H1 (cell line): ENCODE results near the gene LCN10. TPM values are rescaled to one million over a fixed set of nuclear protein-coding genes. Genes with fewer than 3 reads are reported as not detected.
A peak's percentile ranks its signal among the peaks of the same experiment; 100 is the strongest.

ENCODE experiments used
- CTCF ChIA-PET: fragments of 300-600 bp; sonication (Branson Sonifier 250); formaldehyde crosslinking; loops from one replicate; lab custom pipeline; 2021; ENCODE audit not compliant: partially characterized antibody; lab: Charles Lee
- POLR2A ChIA-PET: fragments of 300-600 bp; sonication (Branson Sonifier 250); formaldehyde crosslinking; loops from one replicate; lab custom pipeline; 2021; ENCODE audit warnings: inconsistent platforms; ENCODE audit not compliant: partially characterized antibody; lab: Charles Lee
- DNase-seq, 2 experiments: peaks; one replicate each; pipeline versions ENCODE4 v3.0.0 to v3.0.0-alpha.2; 2010 to 2022; ENCODE audit warnings: low spot score in 2 of 2, low read depth in 1 of 2, mixed read lengths in 1 of 2
- FAIRE-seq: peaks from 2 replicates; lab custom pipeline; 2011; peaks lifted over from hg19 to GRCh38; lab: Jason Lieb, UNC
- H2AFZ ChIP-seq: 2 replicates; pipeline ENCODE4 v1.8.1; 2012; ENCODE audit warnings: low read length, inconsistent platforms
- H2AK5ac ChIP-seq: 2 replicates; pipeline ENCODE4 v1.6.1; 2013; ENCODE audit warnings: low read depth, low read length
- H2BK120ac ChIP-seq: replicated peaks from 2 replicates; pipeline ENCODE3; 2013; ENCODE audit warnings: low read depth, low read length, inconsistent platforms
- H2BK12ac ChIP-seq: 2 replicates; pipeline ENCODE4 v1.6.1; 2013; ENCODE audit warnings: low read depth, low read length
- H2BK15ac ChIP-seq: 2 replicates; pipeline ENCODE4 v1.6.1; 2013; ENCODE audit warnings: low read length
- H2BK20ac ChIP-seq: 2 replicates; pipeline ENCODE4 v1.6.1; 2013; ENCODE audit warnings: low read length
- H2BK5ac ChIP-seq: 2 replicates; pipeline ENCODE4 v1.6.1; 2013; ENCODE audit warnings: low read depth, low read length
- H3K14ac ChIP-seq: 2 replicates; pipeline ENCODE4 v1.6.1; 2013; ENCODE audit warnings: inconsistent platforms; ENCODE audit not compliant: insufficient read length
- H3K18ac ChIP-seq: 2 replicates; pipeline ENCODE4 v1.6.1; 2013; ENCODE audit warnings: low read length; ENCODE audit errors: extremely low read depth
- H3K23ac ChIP-seq: 2 replicates; pipeline ENCODE4 v1.6.1; 2013; ENCODE audit warnings: inconsistent platforms; ENCODE audit not compliant: insufficient read length
- H3K23me2 ChIP-seq: 2 replicates; pipeline ENCODE4 v1.6.1; 2013; ENCODE audit warnings: low read depth, low read length
- H3K27ac ChIP-seq: 2 replicates; pipeline ENCODE4 v1.6.1; 2011; ENCODE audit warnings: low read depth, low read length, inconsistent platforms
- H3K27me3 ChIP-seq, 4 experiments: replicated peaks in 1 of 4; 1 replicate in 1 of 4; 2 replicates in 3 of 4; pipeline versions ENCODE4 v1.6.1 to v1.8.1; 2011 to 2013; ENCODE audit warnings: low read length in 3 of 4, mild to moderate bottlenecking in 3 of 4, inconsistent platforms in 2 of 4, mixed read lengths in 2 of 4, moderate library complexity in 1 of 4; ENCODE audit not compliant: control insufficient read depth in 3 of 4, insufficient read depth in 3 of 4; ENCODE audit errors: extremely low read depth in 1 of 4
- H3K36me3 ChIP-seq, 4 experiments: 2 replicates each; pipeline versions ENCODE4 v1.6.1 to v1.8.1; 2011 to 2013; ENCODE audit warnings: mild to moderate bottlenecking in 4 of 4, low read length in 3 of 4, moderate library complexity in 2 of 4, control low read depth in 1 of 4, inconsistent platforms in 1 of 4; ENCODE audit not compliant: insufficient read depth in 4 of 4, control insufficient read depth in 2 of 4
- H3K4ac ChIP-seq: replicated peaks from 2 replicates; pipeline ENCODE3; 2013; ENCODE audit warnings: low read length, low read depth, mixed read lengths, inconsistent platforms; ENCODE audit not compliant: insufficient read length
- H3K4me1 ChIP-seq, 4 experiments: replicated peaks in 1 of 4; 1 replicate in 1 of 4; 2 replicates in 3 of 4; pipeline versions ENCODE4 v1.6.1 to v1.8.1; 2011 to 2013; ENCODE audit warnings: low read length in 3 of 4, inconsistent platforms in 2 of 4, mixed read lengths in 1 of 4; ENCODE audit not compliant: insufficient read depth in 4 of 4, control insufficient read depth in 3 of 4
- H3K4me2 ChIP-seq, 2 experiments: 2 replicates each; pipeline versions ENCODE4 v1.6.1 to v1.8.1; 2011 to 2013; ENCODE audit warnings: low read depth in 2 of 2, low read length in 2 of 2, control low read depth in 1 of 2, inconsistent platforms in 1 of 2, mild to moderate bottlenecking in 1 of 2; ENCODE audit not compliant: insufficient read depth in 1 of 2
- H3K4me3 ChIP-seq, 4 experiments: fragments of 200-600, 300-600 bp in 1 of 4; sonication (generic), shearing (Covaris generic), sonication (Bioruptor Twin) in 1 of 4; 2 replicates each; pipeline versions ENCODE4 v1.5.1 to v1.8.1; 2011 to 2016; ENCODE audit warnings: low read length in 4 of 4, low read depth in 3 of 4, control low read depth in 2 of 4, inconsistent platforms in 2 of 4, mild to moderate bottlenecking in 2 of 4, mixed read lengths in 1 of 4, moderate library complexity in 1 of 4; ENCODE audit not compliant: insufficient read depth in 2 of 4; ENCODE audit errors: extremely low read depth in 1 of 4
- H3K56ac ChIP-seq: replicated peaks from 2 replicates; pipeline ENCODE3; 2013; ENCODE audit warnings: low read depth, mild to moderate bottlenecking, mixed read lengths, low read length, inconsistent platforms; ENCODE audit not compliant: insufficient read length
- H3K79me1 ChIP-seq: 2 replicates; pipeline ENCODE4 v1.6.1; 2013; ENCODE audit warnings: low read depth, low read length, control low read depth
- H3K79me2 ChIP-seq, 2 experiments: 2 replicates each; pipeline versions ENCODE4 v1.6.1 to v1.8.1; 2012 to 2013; ENCODE audit warnings: low read length in 2 of 2, mild to moderate bottlenecking in 2 of 2, inconsistent platforms in 1 of 2; ENCODE audit not compliant: insufficient read depth in 2 of 2, control insufficient read depth in 1 of 2
- H3K9ac ChIP-seq, 4 experiments: replicated peaks in 1 of 4; 1 replicate in 1 of 4; 2 replicates in 3 of 4; pipeline versions ENCODE4 v1.6.1 to v1.8.1; 2011 to 2013; ENCODE audit warnings: low read depth in 3 of 4, low read length in 3 of 4, control low read depth in 2 of 4, mild to moderate bottlenecking in 2 of 4, moderate library complexity in 2 of 4, inconsistent platforms in 1 of 4; ENCODE audit errors: extremely low read depth in 1 of 4
- H3K9me3 ChIP-seq, 2 experiments: 2 replicates each; pipeline versions ENCODE4 v1.6.1 to v1.8.1; 2012 to 2013; ENCODE audit warnings: mild to moderate bottlenecking in 2 of 2, moderate library complexity in 2 of 2, control low read depth in 1 of 2, inconsistent platforms in 1 of 2, low read depth in 1 of 2, low read length in 1 of 2, mixed read lengths in 1 of 2; ENCODE audit not compliant: insufficient read depth in 2 of 2
- H4K20me1 ChIP-seq, 2 experiments: replicated peaks in 1 of 2; 2 replicates each; pipeline versions ENCODE3 to v1.8.1; 2011 to 2013; ENCODE audit warnings: inconsistent platforms in 2 of 2, low read length in 2 of 2, mild to moderate bottlenecking in 1 of 2; ENCODE audit not compliant: insufficient read depth in 2 of 2, control insufficient read depth in 1 of 2
- H4K5ac ChIP-seq: 2 replicates; pipeline ENCODE4 v1.6.1; 2013; ENCODE audit warnings: low read length, low read depth, mixed read lengths, inconsistent platforms; ENCODE audit not compliant: insufficient read length
- H4K8ac ChIP-seq: 2 replicates; pipeline ENCODE4 v1.8.0; 2013; ENCODE audit warnings: mild to moderate bottlenecking, moderate library complexity, low read length, inconsistent platforms; ENCODE audit not compliant: insufficient read depth; ENCODE audit errors: extremely low read depth
- H4K91ac ChIP-seq: replicated peaks from 2 replicates; pipeline ENCODE3; 2013; ENCODE audit warnings: low read length, mixed read lengths, inconsistent platforms; ENCODE audit not compliant: insufficient read length
- ASH2L ChIP-seq: fragments of 200-600, 300-600 bp; sonication (generic); IDR thresholded peaks from one replicate; pipeline ENCODE4 v1.7.1; 2017; ENCODE audit warnings: low read length
- BACH1 ChIP-seq: IDR thresholded peaks from 2 replicates; pipeline ENCODE4 v1.6.1; 2012; ENCODE audit warnings: low read length, improper control_type of control experiment
- BRCA1 ChIP-seq: IDR thresholded peaks from 2 replicates; pipeline ENCODE4 v1.6.1; 2012; ENCODE audit warnings: low read depth, low read length, improper control_type of control experiment
- CBX8 ChIP-seq: fragments of 300-800, 300-1000 bp; sonication (generic); IDR thresholded peaks from 2 replicates; pipeline ENCODE4 v1.7.1; 2016; ENCODE audit warnings: low read depth, low read length, borderline replicate concordance
- CTCF ChIP-seq, 3 experiments: IDR thresholded peaks; 1 replicate in 2 of 3; 2 replicates in 1 of 3; pipeline versions ENCODE4 v1.5.1 to v1.6.1; 2011; ENCODE audit warnings: low read length in 3 of 3, mild to moderate bottlenecking in 3 of 3, inconsistent platforms in 2 of 3, low read depth in 1 of 3, moderate library complexity in 1 of 3; ENCODE audit not compliant: insufficient read depth in 1 of 3; ENCODE audit errors: control extremely low read depth in 1 of 3
- EP300 ChIP-seq, 2 experiments: IDR thresholded peaks; 1 replicate in 1 of 2; 2 replicates in 1 of 2; pipeline ENCODE4 v1.6.1; 2011 to 2012; ENCODE audit warnings: low read depth in 2 of 2, low read length in 2 of 2, mild to moderate bottlenecking in 2 of 2, borderline replicate concordance in 1 of 2, inconsistent platforms in 1 of 2, moderate library complexity in 1 of 2
- EZH2 ChIP-seq: fragments of 200-600 bp; sonication (generic); IDR thresholded peaks from 2 replicates; pipeline ENCODE4 v1.7.1; 2012; ENCODE audit warnings: low read depth, mild to moderate bottlenecking, moderate library complexity, low read length, inconsistent platforms; ENCODE audit not compliant: severe bottlenecking
- RFX5 ChIP-seq: IDR thresholded peaks from 2 replicates; pipeline ENCODE4 v1.6.1; 2011; ENCODE audit warnings: low read depth, low read length, improper control_type of control experiment, borderline replicate concordance
- SP4 ChIP-seq: IDR thresholded peaks from 2 replicates; pipeline ENCODE4 v1.6.1; 2012; ENCODE audit warnings: low read length, inconsistent platforms
- SUZ12 ChIP-seq: fragments of 200-600 bp; sonication (generic); IDR thresholded peaks from 2 replicates; pipeline ENCODE4 v1.6.1; 2012; ENCODE audit warnings: mild to moderate bottlenecking, inconsistent platforms, low read length, moderate library complexity, mixed read lengths
- TAF1 ChIP-seq: IDR thresholded peaks from 2 replicates; pipeline ENCODE4 v1.6.1; 2011; ENCODE audit warnings: mild to moderate bottlenecking, low read depth, low read length
- WGBS, 2 experiments: shearing (Covaris generic) in 1 of 2; methylation state at CpG; one replicate each; pipeline versions ENCODE4 v1.1.6 to v1.1.7; 2013 to 2015; ENCODE audit warnings: low lambda C conversion rate in 2 of 2, mixed read lengths in 2 of 2, inconsistent platforms in 1 of 2, low coverage in 1 of 2, missing lambda C conversion rate in 1 of 2; ENCODE audit not compliant: insufficient replicate concordance in 2 of 2, insufficient coverage in 1 of 2, insufficient read length in 1 of 2; ENCODE audit errors: extremely low coverage in 1 of 2, missing lambda C conversion rate in 1 of 2; 5-methylcytosine and 5-hydroxymethylcytosine counted together
- polyA plus RNA-seq, 7 experiments: library from polyadenylated mRNA; depleted of rRNA in 3 of 7; stranded (reverse) in 5 of 7; unstranded in 2 of 7; fragments of >200 nt in 5 of 7; fragments of 200-250 nt in 2 of 7; gene quantifications; 1 replicate in 5 of 7; 2 replicates in 1 of 7; 4 replicates in 1 of 7; pipeline versions ENCODE4 v1.2.1 to v1.2.3, GENCODE V29; 2011 to 2013; ENCODE audit warnings: missing spikeins in 2 of 7, mixed read lengths in 2 of 7
- total RNA-seq: library from RNA; stranded (reverse); fragmentation: NEBNext Ultra II Directional; extraction: Animal tissue kit (Norgen Biotek cat#: 25700); gene quantifications from 2 replicates; pipeline ENCODE4 v1.2.1, GENCODE V29; 2021

LCN10 gene
- total and polyA plus RNA-seq, 2 of the 8 experiments (the other 6 are each of a cell fraction or from before 2014, with no cell fraction given): 2.6 to 2.8 TPM

GRCh38 chr9:136690806-136691261, 51.9 kb downstream of the LCN10 start:
- Histone ChIP-seq H4K8ac (no peak overlapping the region; the same call in 1 of the 2 replicates), H3K27ac (no peak overlapping the region), H3K4ac (no peak overlapping the region), H3K36me3 (no peaks in the 10 kb centered on the region), H2BK5ac (peak overlapping the region; percentile 63; the same call in 1 of the 2 replicates), H3K79me1 (peaks cover 2% of the 10 kb centered on the region; the same call in 1 of the 2 replicates), H2BK20ac (no peak overlapping the region), H3K4me3 (no peak overlapping the region), H3K23ac (no peak overlapping the region), H2BK15ac (peak overlapping the region; percentile 72; the same call in 1 of the 2 replicates), H3K23me2 (peaks cover 13% of the 10 kb centered on the region; the same call in 1 of the 2 replicates), H4K91ac (no peak overlapping the region), H2BK12ac (peak overlapping the region; percentile 68; the same call in 1 of the 2 replicates), H3K18ac (no peak overlapping the region), H3K4me2 (no peak overlapping the region), H2BK120ac (no peak overlapping the region), H2AK5ac (no peak overlapping the region), H3K9me3 (no peaks in the 10 kb centered on the region), H2AFZ (no peak overlapping the region), H3K79me2 (no peaks in the 10 kb centered on the region), H3K27me3 (peaks cover 0 to 6% (median 3%) of the 10 kb centered on the region in 4 experiments; a peak in 4 of 7 replicates), H4K20me1 (no peaks in the 10 kb centered on the region), H4K5ac (no peak overlapping the region), H3K9ac (no peak overlapping the region), H3K4me1 (peaks cover 0 to 28% (median 16%) of the 10 kb centered on the region in 4 experiments; a peak in 5 of 7 replicates), H3K14ac (no peak overlapping the region), H3K56ac (no peak overlapping the region)
- CTCF ChIA-PET: interaction anchor here (1.1 to 12.8 kb wide), 6 partner anchors 9 to 64 kb away, joined by 3 to 125 read pairs (median 3); no protein-coding TSS in a partner anchor
- 93% methylated on average over 14 of the region's 15 CpGs; no CpG with 5 or more reads in 1 of the 2 experiments for WGBS, 2 experiments
- FAIRE-seq (no peak), DNase-seq (peak in 1 of 2 experiments; percentile 40)
- POLR2A ChIA-PET: interaction anchor here (1.2 to 2.1 kb wide), 2 partner anchors 31 to 37 kb away, joined by 3 to 5 read pairs; no protein-coding TSS in a partner anchor
- TF ChIP-seq BRCA1 (no peak), ASH2L (no peak), CBX8 (no peak), SP4 (no peak), CTCF (IDR thresholded peaks at IDR 0.05; ENCODE audit: control extremely low read depth in 1 of 3, insufficient read depth in 1 of 3, low read depth in 1 of 3, low read length in 3 of 3) (no peak), RFX5 (no peak), EP300 (IDR thresholded peaks at IDR 0.05; ENCODE audit: borderline replicate concordance in 1 of 2, low read depth in 2 of 2, low read length in 2 of 2) (no peak), TAF1 (no peak), EZH2 (no peak), BACH1 (no peak), SUZ12 (no peak)
